HG03103 (cell line): Measurements from ENCODE around the gene SIGMAR1.
A peak's percentile ranks its signal among the peaks of the same experiment; 100 is the strongest.

ENCODE experiments used
- ATAC-seq: cut with Tn5 transposase; IDR thresholded peaks from one replicate; pipeline ENCODE4 v1.9.1; 2021; ENCODE audit warnings: low read depth; ENCODE audit not compliant: unreplicated experiment

The SIGMAR1 gene

DNA sequence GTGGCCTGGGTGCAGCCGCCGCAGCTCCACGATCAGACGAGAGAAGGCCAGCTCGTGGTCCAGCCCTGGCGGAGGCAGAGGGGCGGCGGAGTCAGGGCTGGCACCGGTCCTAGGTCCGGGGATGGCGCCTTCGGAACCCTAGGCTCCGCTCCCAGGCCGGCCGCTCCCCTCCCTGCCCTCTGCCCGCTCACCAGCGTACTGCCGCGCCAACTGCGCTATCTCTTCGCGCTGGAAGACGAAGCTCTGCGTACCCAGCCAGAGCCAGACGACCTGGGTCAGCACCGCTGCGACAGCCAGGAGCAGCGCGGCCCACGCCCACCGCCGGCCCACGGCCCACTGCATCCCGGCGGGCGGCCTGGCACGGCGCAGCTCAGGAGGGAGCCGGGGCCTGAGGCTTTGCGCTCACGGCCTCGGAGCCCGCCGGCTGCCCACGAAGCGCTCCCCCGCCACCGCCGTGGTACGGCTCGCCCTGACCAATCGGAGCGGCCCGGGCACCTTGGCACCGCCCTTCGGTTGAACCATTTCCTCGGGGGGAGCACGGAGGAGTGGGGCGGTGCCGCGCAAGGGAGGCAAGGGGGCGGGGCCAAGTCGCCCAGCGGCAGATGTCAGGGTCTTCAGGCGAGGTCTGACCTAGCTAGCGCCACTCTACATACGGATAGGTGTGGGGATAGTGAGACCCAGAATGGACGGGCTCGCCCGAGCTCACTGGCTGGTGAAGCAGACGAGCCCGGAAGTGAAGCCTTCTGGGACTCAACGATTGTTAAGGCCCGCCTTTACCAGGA is at the start of gene SIGMAR1:
SIGMAR1 (minus strand) TSS at position 432 of the 782 bp plus-strand sequence; CDS start at position 342, 90 bp downstream.
- ATAC-seq = peak; percentile 78

DNA sequence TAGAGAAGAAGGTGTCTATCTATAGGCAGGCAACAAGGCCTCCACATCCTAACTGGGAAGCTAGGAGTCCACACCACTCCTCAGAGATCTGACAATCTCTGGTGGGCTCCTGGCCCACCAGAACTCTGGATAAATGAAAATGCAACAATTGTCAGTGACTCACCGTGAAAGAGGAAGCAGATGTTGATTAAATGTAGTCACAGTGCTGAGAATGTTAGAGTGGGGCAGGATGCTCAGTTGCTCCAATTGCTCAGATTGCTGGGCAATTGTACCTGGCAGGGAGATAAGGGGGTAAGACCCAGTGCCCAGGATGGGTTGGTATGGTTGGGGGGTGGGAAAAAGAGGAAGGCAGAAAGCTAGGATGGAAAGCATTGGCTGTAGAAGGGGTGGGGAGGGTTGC is 49.1 kb upstream of the SIGMAR1 start:
- ATAC-seq = no peak

DNA sequence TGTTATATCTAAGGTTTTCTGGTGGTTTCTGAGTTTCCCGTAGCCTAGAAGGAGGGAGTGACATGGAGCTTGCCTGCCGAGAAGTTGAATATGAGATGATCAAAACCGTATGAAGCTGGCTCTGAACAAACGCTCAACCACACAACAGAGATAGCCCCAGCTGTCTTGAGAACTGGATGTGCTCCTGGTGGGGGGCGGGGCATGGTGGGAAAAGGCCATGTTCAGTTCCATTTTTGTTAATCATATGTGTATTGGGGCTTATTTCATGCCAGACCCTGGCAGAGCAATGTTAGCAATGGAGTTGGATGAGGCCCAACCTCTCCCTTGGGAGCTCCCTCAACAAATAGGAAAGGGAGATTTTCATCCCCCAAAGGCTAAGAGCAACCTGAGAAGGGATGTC is 48.6 kb upstream of the SIGMAR1 start:
- ATAC-seq = no peak

DNA sequence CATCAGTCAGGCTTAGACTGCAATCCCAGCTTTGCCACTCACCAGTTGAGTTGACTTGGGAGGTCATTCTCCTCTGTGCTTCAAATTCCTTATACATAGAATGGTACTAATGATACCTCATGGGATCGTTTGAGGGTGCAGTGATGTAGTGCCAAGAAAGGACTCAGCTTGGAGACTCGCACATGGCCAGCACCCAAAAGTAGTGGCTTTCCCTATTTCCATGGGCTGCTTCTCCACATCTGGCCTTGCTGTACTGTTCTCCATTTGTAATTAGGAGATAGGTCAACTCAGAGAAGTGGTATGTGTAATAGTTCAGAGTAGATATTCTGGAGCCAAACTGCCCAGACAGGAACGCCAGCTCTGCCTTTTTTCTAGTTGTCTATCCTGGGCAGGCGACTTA is 48.0 kb upstream of the SIGMAR1 start:
- no peak for ATAC-seq

DNA sequence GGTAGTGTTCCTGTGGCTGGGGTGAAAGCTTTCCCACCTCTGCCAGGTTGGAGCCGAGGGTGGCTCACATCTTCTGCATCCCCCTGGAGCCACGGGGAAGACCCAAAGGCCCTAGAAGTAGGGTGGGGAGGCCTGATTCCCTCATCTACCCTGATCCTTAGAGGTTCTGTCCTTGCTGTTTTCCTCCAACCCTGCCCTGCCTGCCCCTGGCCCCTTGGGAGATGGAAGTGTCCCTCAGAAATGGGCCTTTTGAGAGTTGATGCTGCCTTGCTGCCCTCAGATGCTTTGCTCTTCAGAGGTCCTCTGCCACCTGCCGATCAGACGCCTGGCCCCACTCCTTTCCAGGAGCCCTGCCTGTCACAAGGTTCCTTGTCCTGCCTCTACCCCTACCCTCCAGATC is 47.2 kb upstream of the SIGMAR1 start:
- no peak for ATAC-seq

DNA sequence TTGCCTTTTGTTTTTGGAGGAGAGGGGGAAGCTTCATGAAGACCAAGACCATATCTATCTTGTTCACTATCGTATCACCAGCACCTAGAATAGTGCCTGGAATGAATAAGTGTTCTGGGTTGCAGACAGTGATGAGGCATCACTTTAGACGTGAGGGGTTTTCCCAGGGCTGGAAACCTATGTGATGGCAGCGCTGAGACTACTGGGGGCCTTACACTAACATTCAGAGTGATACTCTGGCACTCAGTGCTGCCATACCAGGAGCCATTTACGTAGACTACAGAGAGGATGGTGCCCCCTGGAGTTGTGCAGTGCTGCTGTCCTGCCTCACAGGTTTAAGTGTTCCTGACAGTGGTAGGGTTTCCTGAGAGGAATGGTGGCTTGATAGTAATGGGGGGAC is 46.6 kb upstream of the SIGMAR1 start:
- ATAC-seq = no peak

DNA sequence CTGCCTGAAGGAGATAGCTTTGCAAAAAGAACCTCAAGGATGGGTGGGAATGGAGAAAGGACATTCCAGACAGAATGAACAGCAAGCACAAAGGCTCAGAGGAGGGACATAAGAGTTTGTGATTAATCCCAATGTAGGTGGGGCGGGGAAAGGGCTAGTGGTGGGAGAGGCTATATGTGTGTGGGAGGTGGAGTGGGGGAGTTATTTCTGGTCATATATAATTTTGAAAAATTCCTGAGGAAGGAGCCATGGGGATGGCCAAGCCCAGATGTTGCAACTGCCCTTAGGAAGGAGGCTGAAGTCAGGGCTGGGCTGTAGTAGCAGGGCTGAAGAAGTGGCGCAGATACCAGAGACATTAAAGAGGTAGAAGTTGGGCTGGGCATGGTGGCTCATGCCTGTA is 38.3 kb upstream of the SIGMAR1 start:
- no peak for ATAC-seq

DNA sequence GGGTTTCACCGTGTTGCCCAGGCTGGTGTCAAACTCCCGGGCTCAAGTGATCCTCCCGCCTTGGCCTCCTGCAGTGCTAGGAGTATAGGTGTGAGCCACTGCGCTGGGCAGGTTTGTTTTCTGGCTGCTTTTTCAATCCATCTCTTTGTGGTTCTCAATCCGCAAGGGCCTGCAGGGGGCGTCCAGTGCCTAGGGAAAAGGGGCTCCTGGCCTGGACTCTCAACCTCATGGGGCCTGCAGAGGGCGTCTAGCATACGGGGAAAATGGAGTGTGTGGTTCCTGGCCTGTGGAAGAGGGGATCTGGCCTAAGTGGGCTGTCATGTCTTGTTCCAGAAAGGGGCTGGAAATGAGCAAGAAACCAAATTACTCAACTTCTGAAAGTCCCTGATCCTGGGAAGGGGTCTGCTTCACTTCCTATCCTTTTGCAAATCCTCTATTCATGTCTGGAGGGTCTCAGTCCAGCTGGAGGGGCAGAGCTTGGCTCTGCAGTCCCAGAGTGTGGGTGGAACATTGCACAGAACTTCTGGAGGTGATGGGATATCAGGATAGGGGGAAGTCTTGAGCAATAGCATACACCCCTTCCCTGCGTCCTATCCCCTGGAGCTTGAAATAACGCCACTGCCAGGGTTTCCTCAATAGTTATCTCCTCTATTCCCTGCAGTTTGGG is 37.6 kb upstream of the SIGMAR1 start:
- ATAC-seq = peak; percentile 52

DNA sequence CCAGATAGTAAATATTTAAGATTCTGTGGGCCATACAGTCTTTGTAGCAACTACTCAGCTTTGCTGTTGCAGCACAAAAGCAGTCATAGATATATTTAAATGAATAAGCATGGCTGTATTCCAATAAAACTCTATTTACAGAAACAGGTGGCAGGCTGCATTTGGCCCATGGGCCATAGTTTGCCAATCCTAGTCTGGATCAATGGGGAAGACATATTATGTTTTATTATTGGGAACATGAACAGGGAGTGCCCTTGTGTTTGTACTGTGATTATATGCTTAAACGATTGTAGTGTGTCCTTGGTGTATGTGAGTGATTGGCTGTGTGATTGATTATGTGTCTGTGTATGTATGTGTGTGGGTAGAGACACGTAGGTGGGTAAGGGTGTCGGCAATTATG is 36.9 kb upstream of the SIGMAR1 start:
- no peak for ATAC-seq

DNA sequence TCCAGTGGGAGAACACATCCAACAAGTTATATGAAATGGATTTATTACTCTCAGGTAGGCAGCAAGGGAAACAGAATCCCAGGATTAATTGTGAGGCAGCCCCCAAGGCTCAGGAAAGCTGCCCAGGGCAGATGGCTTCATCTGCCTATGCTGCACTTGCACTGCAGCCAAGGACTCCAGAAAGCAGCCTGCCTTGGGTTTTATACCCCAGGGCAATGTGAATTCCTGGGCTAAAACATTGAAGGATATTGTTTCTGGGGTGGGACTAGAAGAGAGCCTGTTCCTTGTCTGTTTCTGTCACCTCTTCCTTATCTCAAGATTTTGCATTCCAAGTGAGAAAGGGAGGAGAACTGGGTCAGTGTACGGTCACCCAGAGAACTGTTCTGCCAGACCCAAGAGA is 33.7 kb upstream of the SIGMAR1 start:
- ATAC-seq = no peak

DNA sequence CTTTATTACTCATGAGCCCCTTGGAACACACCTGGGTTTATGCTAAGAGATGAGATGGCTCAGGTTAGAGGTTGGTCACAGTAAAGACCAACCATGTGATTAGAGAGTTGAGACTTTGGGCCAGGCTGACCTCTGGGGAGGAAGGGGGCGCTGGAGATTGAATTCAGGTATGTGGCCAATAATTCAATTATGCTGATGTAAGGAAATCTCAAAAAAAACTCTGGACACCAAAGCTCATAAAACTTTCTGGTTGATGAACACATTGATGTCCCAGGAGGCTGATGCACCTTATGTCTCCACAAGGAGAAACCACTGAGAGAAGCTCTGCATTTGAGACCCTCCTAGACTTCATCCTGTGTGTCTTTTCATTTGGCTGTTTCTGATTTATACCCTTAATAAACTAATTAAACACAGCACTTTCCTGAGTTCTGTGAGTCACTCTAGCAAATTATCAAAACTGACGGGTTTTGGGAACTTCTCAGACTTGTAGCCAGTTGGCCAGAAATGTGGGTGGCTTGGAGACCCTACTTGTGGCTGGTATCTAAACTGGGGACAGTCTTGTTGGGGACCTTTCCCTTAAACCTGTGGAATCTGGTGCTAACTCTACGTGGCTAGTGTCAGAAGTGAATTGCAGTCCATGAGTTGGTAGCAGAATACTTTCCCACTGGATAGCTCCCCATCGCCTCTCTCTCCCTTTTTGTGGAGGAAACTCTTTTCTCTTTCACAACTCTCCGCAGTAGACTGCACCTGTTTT is 32.4 kb upstream of the SIGMAR1 start:
- no peak for ATAC-seq

DNA sequence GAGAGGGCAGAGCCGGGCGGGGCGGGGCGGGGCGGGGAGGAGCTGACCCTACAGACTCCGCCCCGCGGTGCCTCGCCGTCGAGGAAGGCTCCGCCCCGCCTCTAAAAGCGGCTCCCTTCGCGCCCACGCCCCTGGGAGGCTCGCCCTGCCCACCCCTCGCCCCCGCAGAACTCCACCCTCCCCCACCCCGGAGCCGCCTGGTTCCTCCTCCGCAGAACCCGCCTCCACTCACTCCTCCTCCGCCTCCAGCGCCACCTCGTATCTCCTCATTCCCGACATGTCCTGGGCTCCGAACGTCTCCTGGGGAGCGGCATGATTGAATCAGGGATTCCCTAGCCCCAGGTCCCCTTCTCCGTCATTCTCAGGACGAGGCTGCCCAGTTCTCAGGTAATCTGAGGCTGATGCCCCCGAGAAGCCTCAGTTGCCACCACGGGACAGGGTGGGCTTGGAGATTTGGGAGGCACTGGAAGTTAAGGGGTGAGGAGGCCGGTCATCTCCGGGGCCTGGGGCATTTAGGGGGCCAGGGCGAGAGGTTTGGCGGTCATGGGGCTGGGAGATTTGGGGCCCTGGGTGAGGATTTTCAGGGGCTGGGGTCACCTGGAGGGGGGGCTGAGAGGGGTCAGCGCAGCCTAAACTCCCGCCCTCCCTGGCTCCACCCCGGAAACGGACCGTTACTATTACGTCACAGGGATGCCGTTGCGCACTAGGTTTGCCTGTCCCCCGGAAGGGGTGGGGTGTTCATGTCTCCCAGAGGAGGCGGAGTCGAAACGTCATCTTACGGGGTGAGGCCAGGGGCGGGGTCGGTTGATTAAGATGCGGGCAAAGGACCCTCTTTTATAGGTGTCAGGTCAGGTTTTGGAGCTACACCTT is 28.0 kb upstream of the SIGMAR1 start:
- ATAC-seq = peak; percentile 56

DNA sequence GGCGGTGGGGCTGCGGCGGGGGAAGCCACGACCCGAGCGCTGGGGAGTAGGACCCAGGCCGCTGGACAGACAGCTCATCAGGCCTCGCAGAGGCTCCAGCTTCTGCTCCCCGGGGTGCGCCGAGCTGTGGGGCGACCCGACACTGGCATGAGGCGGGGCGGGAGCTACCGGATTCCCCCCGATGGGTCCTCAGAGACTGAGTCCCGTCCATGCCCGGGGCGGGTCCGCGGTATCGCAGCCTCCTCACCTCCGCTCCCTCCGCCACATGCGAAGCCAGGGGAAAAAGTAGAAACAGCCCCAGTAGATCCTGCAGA is 27.4 kb upstream of the SIGMAR1 start:
- ATAC-seq = no peak

DNA sequence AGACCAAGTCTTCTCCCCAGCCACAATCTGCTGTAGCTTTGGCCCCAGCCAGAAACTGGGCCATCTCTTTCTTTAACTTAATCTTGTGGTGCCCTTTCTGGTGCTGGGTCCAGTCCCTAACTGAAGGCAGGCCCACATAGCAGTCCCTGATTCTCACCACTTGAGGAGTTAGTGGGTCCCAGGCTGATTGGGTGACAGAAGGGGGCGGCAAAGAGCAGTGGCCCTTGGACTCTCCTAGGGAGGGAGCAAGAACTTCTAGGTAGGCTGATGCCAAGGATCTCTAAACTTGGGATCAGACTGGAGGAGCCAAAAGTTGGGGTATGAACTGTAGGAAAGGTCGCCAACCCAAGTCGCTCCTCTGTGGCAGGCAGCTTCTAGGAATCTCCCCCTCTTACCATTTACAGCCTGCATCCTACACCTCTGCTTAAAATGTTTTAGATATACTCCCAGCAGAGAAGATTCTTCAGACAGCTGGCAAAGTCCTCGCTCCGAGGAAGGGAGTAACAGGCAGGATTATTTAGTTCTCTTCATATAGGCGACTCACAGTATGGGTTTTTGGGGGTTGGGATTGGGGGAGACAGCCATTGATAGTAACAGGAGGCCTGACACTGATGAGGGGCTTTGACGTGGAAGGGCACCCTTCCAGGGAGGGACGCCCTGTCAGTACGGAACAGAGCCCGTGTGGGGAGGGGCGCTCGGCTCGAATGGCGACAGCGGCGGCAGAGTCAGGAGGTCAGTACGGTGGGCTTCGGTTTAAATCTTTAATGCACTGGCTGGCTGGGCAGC is 26.9 kb upstream of the SIGMAR1 start:
- peak; percentile 55 for ATAC-seq

DNA sequence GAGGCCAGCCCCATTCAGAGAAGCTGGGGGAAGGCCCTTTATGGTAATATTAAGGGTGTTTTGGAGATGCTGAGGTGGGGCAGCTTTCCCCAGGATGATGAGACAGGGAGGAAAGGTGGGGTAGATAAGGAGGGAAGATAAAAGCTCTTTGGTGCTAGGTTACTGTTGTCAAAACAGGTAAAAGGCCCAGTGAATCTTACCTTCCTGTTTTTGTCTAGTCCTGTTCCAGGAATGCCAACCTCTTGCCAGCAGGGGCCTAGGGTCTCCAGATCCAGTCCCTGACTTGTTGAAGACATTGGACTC is 25.7 kb upstream of the SIGMAR1 start:
- no peak for ATAC-seq

DNA sequence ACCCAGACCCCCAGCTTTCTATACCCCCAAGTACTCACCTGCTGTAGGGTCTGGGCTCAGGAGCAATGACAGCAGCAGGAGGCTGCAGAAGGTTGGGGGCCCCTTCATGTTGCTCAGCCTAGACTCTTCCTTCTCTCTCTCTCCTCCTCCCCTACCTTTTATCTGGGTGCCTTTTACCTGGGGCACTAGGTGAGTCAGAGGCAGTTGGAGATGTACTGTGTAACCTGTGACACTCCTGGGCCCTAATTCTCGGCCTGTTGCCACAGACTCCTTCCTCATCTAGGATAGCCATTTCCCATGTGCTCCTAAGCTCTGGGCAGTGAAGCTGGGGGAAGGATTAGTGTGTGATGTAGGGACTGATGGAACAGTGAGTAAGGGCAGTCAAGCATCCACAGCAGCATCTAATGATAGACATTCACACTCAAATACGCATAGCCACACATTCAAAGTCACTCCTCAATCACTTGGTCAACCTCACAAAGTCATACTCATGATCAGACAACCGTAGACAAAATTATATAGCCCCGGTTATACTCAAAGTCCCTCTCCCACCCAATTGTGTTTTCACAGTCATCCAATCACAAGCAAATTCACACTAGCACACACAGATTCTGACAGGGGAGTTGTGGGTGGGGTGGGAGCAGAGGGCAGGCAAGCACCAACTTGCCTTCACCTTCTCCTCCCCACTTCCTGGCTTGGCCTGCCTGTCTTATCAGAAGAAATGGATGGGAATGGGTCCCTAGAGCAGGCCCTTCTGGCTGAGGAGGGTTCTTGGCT is 25.1 kb upstream of the SIGMAR1 start, which contains the start of gene CCL27:
CCL27 (minus strand) TSS at position 132 of the 777 bp plus-strand sequence; CDS start at position 108, 24 bp downstream.
- no peak for ATAC-seq

DNA sequence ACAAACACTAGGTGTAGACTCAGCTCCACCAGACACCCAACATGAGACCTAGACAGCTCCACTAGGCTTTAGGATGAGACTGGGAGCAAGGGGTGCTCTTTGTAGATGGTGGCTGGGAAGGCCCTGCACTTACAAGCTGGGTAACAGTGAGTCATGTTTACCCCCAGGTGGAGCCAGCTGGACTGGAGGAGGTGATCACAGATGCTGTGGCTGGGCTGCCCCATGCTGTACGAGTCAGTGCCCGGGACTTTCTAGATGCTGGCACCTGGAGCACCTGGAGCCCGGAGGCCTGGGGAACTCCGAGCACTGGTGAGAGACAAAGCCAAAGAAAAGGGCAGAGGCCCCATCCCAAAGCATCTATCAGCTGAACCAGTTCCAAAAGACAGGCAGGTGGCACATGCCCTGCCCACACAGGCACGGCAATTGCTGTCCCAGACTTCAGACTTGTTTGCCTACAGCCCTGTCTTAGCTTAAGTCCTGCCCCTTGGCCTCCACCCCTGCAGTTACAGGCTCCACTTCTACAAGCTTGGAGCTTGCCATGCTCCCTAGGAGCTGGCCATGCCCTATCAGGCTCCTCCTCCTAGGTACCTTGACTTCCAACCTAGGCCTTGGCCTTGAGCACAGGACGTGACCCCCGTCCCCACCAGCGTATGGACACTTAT is 22.1 kb upstream of the SIGMAR1 start:
- ATAC-seq = no peak

DNA sequence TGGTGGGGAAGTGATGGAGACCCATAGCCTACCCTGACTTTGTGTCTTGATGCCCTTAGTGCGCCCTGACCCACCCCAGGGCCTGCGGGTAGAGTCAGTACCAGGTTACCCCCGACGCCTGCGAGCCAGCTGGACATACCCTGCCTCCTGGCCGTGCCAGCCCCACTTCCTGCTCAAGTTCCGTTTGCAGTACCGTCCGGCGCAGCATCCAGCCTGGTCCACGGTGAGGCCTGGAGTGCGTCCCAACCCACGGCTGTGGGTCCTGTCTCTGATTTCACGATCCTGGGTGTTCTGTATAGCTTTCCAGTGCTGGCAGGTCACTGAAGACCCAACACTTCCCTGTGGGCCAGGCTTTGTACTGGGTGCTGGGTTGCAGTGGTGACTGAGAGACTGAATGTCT is 20.9 kb upstream of the SIGMAR1 start:
- ATAC-seq = no peak

DNA sequence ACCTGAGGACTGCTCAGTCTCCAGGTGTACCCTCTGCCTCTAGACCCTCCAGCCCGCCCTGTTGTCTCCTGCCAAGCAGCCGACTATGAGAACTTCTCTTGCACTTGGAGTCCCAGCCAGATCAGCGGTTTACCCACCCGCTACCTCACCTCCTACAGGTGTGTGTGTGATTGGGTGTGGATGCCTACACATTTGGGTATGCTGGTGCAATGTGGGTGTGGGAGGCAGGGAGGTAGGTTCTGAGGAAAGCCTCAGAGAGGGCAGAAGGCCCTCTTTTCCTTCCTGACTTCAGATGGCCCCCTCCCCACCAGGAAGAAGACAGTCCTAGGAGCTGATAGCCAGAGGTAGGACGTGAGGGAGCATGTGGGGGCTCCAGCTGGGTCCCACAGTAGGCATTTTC is 19.4 kb upstream of the SIGMAR1 start:
- no peak for ATAC-seq
